ENCODE data around the gene MTX1. TPM values are rescaled to one million over a fixed set of nuclear protein-coding genes. Genes with fewer than 3 reads are reported as not detected.

Gene MTX1
- total RNA-seq, 4 donors from 2014 or later, result 34.1 to 52.8 (median 38.0) TPM

- H3K4me3 ChIP-seq, result no peak overlapping the region
- 88% methylated on average over 26 of the region's 26 CpGs for WGBS
- intact Hi-C loops (cut with DNase I), result no loop called here
- H3K27ac ChIP-seq (replicated peaks in 1 of 4), result no peak overlapping the region
- H3K36me3 ChIP-seq, result peaks cover 10 to 33% (median 19%) of the 10 kb centered on the region in 4 donors
- H3K27me3 ChIP-seq, result peaks cover 0 to 4% (median 0%) of the 10 kb centered on the region in 4 donors
- no peak for DNase-seq (ENCODE audit: extremely low spot score)
- peaks cover 0 to 3% (median 0%) of the 10 kb centered on the region in 4 donors for H3K9me3 ChIP-seq
- no peak for TF ChIP-seq EP300 (IDR thresholded peaks at IDR 0.05)
- peaks cover 17 to 44% (median 33%) of the 10 kb centered on the region in 4 donors for H3K4me1 ChIP-seq
Measured at GRCh38 chr1:155247667-155248553, 39.4 kb downstream of the MTX1 start.

- no peak for DNase-seq (ENCODE audit: extremely low spot score)
- intact Hi-C loops (cut with DNase I), result loop anchor here (2.0 kb wide), 2 partner anchors 75 to 343 kb away; no protein-coding TSS in a partner anchor
- TF ChIP-seq EP300 (IDR thresholded peaks at IDR 0.05), result no peak
- Histone ChIP-seq H3K27ac (replicated peaks in 1 of 4) (peak overlapping the region in 3 of 4 donors; percentile 62 to 69 (median 66)), H3K27me3 (no peaks in the 10 kb centered on the region), H3K9me3 (no peaks in the 10 kb centered on the region), H3K4me3 (peak overlapping the region; percentile 30 to 37 (median 34)), H3K36me3 (peaks cover 10 to 33% (median 19%) of the 10 kb centered on the region in 4 donors), H3K4me1 (peaks cover 25 to 51% (median 38%) of the 10 kb centered on the region in 4 donors)
- 13% methylated on average over 3 of the region's 28 CpGs for WGBS
Measured at GRCh38 chr1:155250246-155250632, 41.7 kb downstream of the MTX1 start.

DNA sequence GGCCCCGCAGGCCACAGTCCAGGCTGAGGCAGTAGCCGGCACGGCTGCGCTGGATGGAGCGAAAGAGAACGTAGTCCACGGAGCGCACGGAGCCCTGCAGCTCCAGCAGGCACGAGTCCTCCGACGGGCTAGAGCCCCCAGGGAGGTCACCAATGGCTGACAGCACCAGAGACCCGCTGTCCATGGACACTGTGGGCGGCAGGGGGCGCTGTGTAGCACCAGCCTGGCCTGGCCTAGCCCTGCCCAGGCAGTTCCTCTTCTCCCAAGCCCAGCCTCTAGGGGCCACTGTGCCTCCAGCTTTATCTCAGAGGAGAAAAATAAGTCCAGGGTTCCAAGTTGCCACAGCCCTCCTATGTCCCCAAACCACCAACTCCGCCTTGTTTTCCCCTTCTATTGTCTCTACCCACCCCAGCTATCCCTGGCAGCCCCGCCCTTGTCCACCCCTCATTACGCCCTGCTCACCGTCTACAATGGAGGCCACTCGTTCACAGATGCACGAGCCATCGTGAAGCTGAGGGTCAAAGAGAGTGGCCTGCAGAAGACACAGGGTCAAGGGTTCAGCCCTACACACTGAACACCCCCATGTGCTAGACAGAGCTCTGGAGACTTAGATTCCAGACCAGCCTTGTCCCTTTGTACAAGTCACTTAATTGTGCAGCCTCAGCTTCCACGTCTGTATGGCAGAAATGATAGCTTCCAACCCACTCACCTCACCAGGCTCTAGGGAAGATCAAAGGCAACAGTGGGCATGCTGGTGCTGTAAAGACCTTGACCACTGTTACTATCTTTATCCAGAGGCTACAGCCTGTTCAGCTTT lies 42.3 kb downstream of the MTX1 start:
- DNase-seq (ENCODE audit: extremely low spot score), result peak; percentile 97
- peak overlapping the region; percentile 62 to 69 (median 67) for H3K27ac ChIP-seq (replicated peaks in 1 of 4)
- H3K4me1 ChIP-seq, result peaks cover 25 to 51% (median 38%) of the 10 kb centered on the region in 4 donors
- peak overlapping the region; percentile 30 to 37 (median 34) for H3K4me3 ChIP-seq
- H3K27me3 ChIP-seq, result no peaks in the 10 kb centered on the region
- intact Hi-C loops (cut with DNase I), result loop anchor here (2.0 kb wide), 2 partner anchors 74 to 342 kb away; no protein-coding TSS in a partner anchor
- no peak for TF ChIP-seq POLR2A (IDR thresholded peaks at IDR 0.05; ENCODE audit: low read depth)
- peak; percentile 98 to 100 (median 99) for TF ChIP-seq CTCF (IDR thresholded peaks at IDR 0.05)
- TF ChIP-seq POLR2AphosphoS5 (IDR thresholded peaks at IDR 0.05), result peak; percentile 49 to 82
- no peak for TF ChIP-seq EP300 (IDR thresholded peaks at IDR 0.05)
- no peaks in the 10 kb centered on the region for H3K9me3 ChIP-seq
- 31% methylated on average over 5 of the region's 23 CpGs for WGBS
- peaks cover 10 to 33% (median 19%) of the 10 kb centered on the region in 4 donors for H3K36me3 ChIP-seq

- intact Hi-C loops (cut with DNase I), result loop anchor here (2.0 kb wide), 2 partner anchors 73 to 341 kb away; no protein-coding TSS in a partner anchor
- no peak overlapping the region for H3K4me3 ChIP-seq
- DNase-seq (ENCODE audit: extremely low spot score), result no peak
- peaks cover 32 to 58% (median 45%) of the 10 kb centered on the region in 4 donors for H3K4me1 ChIP-seq
- no peaks in the 10 kb centered on the region for H3K9me3 ChIP-seq
- H3K27me3 ChIP-seq, result no peaks in the 10 kb centered on the region
- 72% methylated on average over 7 of the region's 7 CpGs for WGBS
- TF ChIP-seq CTCF (IDR thresholded peaks at IDR 0.05) (no peak), EP300 (IDR thresholded peaks at IDR 0.05) (no peak), POLR2AphosphoS5 (IDR thresholded peaks at IDR 0.05) (no peak), POLR2A (IDR thresholded peaks at IDR 0.05; ENCODE audit: low read depth) (no peak)
- H3K27ac ChIP-seq (replicated peaks in 1 of 4), result peak overlapping the region in 3 of 4 donors; percentile 62 to 69 (median 68)
- H3K36me3 ChIP-seq, result peaks cover 10 to 31% (median 21%) of the 10 kb centered on the region in 4 donors
Measured at GRCh38 chr1:155251566-155251965, 43.1 kb downstream of the MTX1 start.

DNA sequence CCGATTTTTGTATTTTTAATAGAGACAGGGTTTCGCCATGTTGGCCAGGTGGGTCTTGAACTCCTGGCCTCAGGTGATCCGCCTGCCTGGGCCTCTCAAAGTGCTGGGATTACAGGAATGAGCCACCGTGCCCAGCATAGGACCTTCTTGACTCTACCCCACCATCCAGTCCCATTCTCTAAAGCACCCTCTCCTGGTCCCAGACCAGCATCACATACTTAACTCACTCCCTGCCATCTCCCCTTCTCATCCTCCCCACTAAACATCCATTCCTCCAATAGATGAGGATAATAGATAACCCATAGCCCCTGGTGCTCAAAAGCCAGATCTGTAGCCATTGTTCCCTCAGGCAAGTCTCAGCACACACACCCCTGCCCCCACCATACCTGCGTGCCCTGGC lies 44.7 kb downstream of the MTX1 start:
- TF ChIP-seq POLR2A (IDR thresholded peaks at IDR 0.05; ENCODE audit: low read depth), result no peak
- TF ChIP-seq POLR2AphosphoS5 (IDR thresholded peaks at IDR 0.05), result no peak
- no peak for TF ChIP-seq EP300 (IDR thresholded peaks at IDR 0.05)
- DNase-seq (ENCODE audit: extremely low spot score), result no peak
- H3K9me3 ChIP-seq, result no peaks in the 10 kb centered on the region
- no peaks in the 10 kb centered on the region for H3K27me3 ChIP-seq
- peak overlapping the region; percentile 97 to 98 (median 98) for H3K27ac ChIP-seq (replicated peaks in 1 of 4)
- peaks cover 0 to 31% (median 21%) of the 10 kb centered on the region in 4 donors for H3K36me3 ChIP-seq
- 70% methylated on average over 5 of the region's 5 CpGs for WGBS
- H3K4me1 ChIP-seq, result peaks cover 32 to 62% (median 47%) of the 10 kb centered on the region in 4 donors
- intact Hi-C loops (cut with DNase I), result no loop called here
- peak overlapping the region in 1 of 4 donors; percentile 94 for H3K4me3 ChIP-seq

Data from esophagus muscularis mucosa (tissue), 4 donors.